Cardiac atrium fibroblast (primary cell): ENCODE measurements around the gene FERMT3. TPM values are rescaled to one million over a fixed set of nuclear protein-coding genes. Genes with fewer than 3 reads are reported as not detected.

Experiments
- total RNA-seq: library from RNA; depleted of rRNA; stranded (reverse); fragments of >200 nt; gene quantifications from 2 replicates; pipeline ENCODE4 v1.2.3, GENCODE V29; 2015

FERMT3 gene
- 9.2 and 13.1 TPM in 2 replicates for total RNA-seq

DNA sequence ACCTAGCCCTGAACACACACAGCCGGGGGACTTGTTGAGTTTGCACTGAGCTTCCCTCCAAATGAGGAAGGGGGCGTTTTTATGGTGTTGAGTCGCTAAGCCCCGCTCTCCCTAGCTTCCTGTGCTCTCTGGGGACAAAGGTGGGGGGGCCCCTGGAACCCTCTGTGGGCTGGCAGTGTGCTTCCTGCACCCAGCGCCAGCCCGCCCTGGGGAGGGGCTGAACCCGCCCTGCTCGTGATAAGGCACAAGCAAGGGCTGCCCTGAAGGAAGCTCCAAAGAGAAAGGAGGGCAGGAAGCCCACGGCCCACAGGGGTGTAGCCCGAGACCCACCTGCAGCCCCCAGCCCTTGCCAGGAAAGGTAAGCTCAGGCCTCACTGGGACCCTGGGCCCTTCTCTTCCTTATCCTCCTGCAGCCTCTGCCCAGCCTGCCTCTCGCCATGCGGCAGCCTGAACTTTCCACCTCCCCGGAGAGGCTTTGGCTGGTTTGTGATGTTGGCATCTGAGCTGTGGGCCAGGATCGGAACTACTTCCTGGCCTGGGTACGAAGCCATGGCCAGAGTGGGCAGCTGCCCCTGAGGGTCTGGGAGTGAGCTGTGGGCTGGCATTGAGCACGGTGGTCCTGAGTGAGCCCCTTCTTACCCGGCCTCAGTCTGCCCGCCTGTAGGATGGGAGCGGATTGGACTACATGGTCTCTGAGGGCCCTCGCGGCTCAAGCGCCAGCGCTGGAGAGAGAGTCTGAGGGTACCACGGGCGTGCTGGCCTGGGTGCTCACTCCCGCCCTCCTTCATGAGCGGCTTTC lies at the start of gene FERMT3:
Gene FERMT3, plus strand, starts transcription at position 265 of the 799 bp plus-strand sequence. CDS start 644 bp downstream, outside the sequence.

GRCh38 chr11:64165842-64166635 lies 40.5 kb upstream of the FERMT3 start, which contains the start of gene MACROD1:
TSS of gene MACROD1 (minus strand) at chr11:64166113. CDS start at chr11:64165994, 119 bp downstream.

DNA sequence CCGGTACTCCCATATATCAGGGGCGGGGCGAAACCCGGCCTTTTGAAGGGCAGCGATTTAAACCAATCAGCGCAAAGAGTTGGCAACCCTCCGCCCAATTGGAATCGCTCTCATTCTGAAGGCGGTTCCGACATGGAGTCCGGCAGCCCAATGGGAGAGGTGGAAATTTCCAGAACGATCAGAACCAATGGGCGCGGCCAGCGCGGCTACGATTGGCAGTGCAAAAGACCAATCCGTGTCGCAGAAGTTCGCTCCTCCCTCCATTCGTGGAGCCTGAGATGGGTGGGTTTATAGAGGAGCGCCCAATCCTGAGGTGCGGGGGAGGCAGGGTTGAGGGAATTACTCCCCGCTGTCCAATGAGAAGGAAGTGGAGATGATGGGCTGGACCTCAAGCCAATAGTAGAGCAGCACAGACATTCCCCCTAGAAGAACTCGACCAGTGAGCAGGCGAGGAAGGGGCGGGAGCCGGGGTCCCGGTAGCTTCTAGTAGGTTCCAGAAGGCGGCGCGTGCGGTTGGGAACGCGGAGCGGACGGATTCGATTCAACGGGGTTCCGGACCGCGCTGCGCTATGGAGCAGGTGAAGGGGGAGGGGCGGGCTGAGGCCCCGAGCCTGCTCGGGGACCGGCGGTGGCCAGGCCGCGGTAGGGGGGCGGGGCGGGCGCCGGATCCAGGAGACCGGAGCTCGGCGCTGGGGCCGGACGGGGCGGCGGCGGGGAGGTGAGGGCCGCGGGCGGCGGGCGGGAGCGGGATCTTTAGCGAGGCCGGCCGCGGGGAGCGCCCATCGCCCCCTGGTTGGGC lies 20.6 kb upstream of the FERMT3 start, which contains the start of gene STIP1:
Gene STIP1, plus strand, starts transcription at position 479 of the 799 bp plus-strand sequence. Its CDS starts 91 bp downstream, at position 570.

GRCh38 chr11:64225608-64226506 lies 19.3 kb downstream of the FERMT3 start, which contains the start of the genes NUDT22 and TRPT1:
TSS of gene NUDT22 (plus strand) at chr11:64226274. CDS start at chr11:64226653, 379 bp downstream.
TSS of gene TRPT1 (minus strand) at chr11:64226186. CDS start at chr11:64225860, 326 bp downstream.

DNA sequence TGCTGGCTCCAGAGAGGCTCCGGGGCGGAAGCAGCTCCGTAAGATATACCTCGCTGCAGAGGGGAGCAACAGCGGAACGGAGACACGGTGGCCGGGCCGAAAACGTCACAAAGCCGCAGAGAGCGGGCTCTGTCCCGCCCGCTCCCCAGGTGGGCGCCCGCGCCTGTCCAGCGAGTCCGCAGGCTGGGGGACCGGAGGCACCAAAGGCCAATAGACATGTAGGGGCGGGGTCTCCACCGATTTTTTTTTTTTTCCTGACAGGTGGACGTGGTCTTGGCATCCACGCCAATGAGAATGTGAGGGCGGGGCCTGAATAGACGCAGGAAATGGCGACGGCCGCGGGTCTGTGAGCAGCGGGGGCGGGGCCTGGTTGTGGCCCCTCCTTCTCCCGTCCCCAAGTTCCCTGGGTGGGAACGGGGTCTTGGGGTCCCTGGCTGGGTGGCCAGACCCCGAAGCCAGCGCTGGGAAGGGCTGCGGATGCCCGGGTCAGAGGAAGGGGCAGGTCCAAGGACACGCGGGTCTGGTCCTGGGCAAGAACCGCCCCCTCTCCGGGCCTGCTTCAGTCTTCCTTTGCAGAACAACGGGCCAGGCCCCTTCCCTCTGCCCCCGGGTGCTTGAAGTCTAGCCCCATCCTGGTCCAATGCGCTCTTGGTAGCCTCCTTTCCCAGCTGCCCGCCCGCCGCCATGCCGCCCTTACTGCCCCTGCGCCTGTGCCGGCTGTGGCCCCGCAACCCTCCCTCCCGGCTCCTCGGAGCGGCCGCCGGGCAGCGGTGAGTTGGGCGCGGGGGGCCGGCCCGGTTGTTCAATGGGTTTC lies 23.9 kb downstream of the FERMT3 start, which contains the start of gene DNAJC4:
Gene DNAJC4, plus strand, starts transcription at position 378 of the 814 bp plus-strand sequence. Its CDS starts 307 bp downstream, at position 685.

GRCh38 chr11:64233913-64234586 lies 27.5 kb downstream of the FERMT3 start, which contains the start of gene VEGFB:
TSS of gene VEGFB (plus strand) at chr11:64234584. CDS start at chr11:64234834, 250 bp downstream.

GRCh38 chr11:64240435-64241240 lies 34.1 kb downstream of the FERMT3 start, which contains the start of gene FKBP2:
TSS of gene FKBP2 (plus strand) at chr11:64241095. CDS start at chr11:64242388, 1,293 bp downstream.

GRCh38 chr11:64246871-64247728 lies 40.6 kb downstream of the FERMT3 start, which contains the start of gene PPP1R14B:
TSS of gene PPP1R14B (minus strand) at chr11:64246943. CDS start at chr11:64246673, 270 bp downstream.

DNA sequence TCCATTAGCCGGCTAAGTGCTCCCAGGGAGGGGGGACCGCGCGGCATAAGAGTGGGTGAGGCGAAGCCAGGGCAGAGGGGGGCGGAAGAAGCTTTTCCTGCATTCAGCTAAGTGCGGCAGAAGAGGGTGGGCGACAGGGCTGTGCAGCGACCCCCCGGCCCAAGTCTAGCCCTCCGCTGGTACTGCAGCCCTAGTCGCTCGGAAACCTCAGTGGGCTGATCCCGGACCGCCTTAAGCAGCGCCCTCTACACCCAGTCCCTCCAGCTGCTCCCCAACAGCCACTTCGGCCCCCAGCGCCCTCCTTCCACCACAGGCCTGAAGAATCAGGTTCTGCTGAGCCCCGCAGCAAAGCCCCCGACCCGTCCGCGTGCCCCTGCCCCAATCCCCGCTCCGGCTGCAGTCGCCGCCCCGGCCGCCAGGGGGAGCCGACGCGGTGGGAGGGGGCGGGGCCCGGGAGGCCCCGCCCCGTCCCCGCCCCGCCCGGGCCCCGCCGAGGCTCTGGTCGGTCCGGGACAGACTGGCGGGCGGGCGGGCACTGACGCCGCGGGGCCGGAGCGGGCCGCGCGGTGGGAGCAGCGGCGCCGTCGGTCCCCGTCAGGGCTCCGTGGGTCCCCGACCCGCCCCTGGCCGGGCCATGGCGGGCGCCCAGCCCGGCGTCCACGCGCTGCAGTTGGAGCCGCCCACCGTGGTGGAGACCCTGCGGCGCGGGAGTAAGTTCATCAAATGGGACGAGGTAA lies 44.7 kb downstream of the FERMT3 start, which contains the start of gene PLCB3:
Gene PLCB3, plus strand, starts transcription at position 515 of the 737 bp plus-strand sequence. Its CDS starts 120 bp downstream, at position 635.

Other genes starting within 250 kb of the FERMT3 start
- 423 and 461 TPM in 2 replicates for gene COX8A, start 232.1 kb upstream of the FERMT3 start, total RNA-seq
- gene OTUB1, start 220.3 kb upstream of the FERMT3 start, total RNA-seq, result 62.6 and 68.4 TPM in 2 replicates
- under 0.01 and 1.1 TPM in 2 replicates for gene FLRT1, start 170.8 kb upstream of the FERMT3 start, total RNA-seq
- gene MACROD1, start 40.6 kb upstream of the FERMT3 start, total RNA-seq, result 13.1 and 16.1 TPM in 2 replicates
- gene STIP1, start 20.6 kb upstream of the FERMT3 start, total RNA-seq, result 116 and 128 TPM in 2 replicates
- gene TRPT1, start 19.5 kb downstream of the FERMT3 start, total RNA-seq, result 87.0 and 88.8 TPM in 2 replicates
- 54.9 and 70.6 TPM in 2 replicates for gene NUDT22, start 19.6 kb downstream of the FERMT3 start, total RNA-seq
- 8.3 and 30.5 TPM in 2 replicates for gene DNAJC4, start 23.8 kb downstream of the FERMT3 start, total RNA-seq
- 31.3 and 47.3 TPM in 2 replicates for gene VEGFB, start 27.9 kb downstream of the FERMT3 start, total RNA-seq
- 71.8 and 82.0 TPM in 2 replicates for gene FKBP2, start 34.4 kb downstream of the FERMT3 start, total RNA-seq
- gene PPP1R14B, start 40.2 kb downstream of the FERMT3 start, total RNA-seq, result 200 and 229 TPM in 2 replicates
- gene PLCB3, start 44.8 kb downstream of the FERMT3 start, total RNA-seq, result 37.4 and 38.3 TPM in 2 replicates
- 81.2 and 101 TPM in 2 replicates for gene BAD, start 77.9 kb downstream of the FERMT3 start, total RNA-seq
- gene GPR137, start 79.1 kb downstream of the FERMT3 start, total RNA-seq, result 31.2 and 50.1 TPM in 2 replicates
- gene KCNK4, start 84.6 kb downstream of the FERMT3 start, total RNA-seq, result not detected in 2 replicates
- gene CATSPERZ, start 93.6 kb downstream of the FERMT3 start, total RNA-seq, result not detected in 2 replicates
- gene ESRRA, start 98.8 kb downstream of the FERMT3 start, total RNA-seq, result 39.2 and 43.6 TPM in 2 replicates
- 186 and 201 TPM in 2 replicates for gene TRMT112, start 110.8 kb downstream of the FERMT3 start, total RNA-seq
- gene PRDX5, start 111.4 kb downstream of the FERMT3 start, total RNA-seq, result 351 and 374 TPM in 2 replicates
- 2.4 TPM in 1 of 2 replicates, not detected in the other for gene CCDC88B, start 133.5 kb downstream of the FERMT3 start, total RNA-seq
- 42.6 and 61.0 TPM in 2 replicates for gene RPS6KA4, start 152.4 kb downstream of the FERMT3 start, total RNA-seq